GM12878 (cell line): Measurements from ENCODE around the gene LBX1. TPM values are rescaled to one million over a fixed set of nuclear protein-coding genes. Genes with fewer than 3 reads are reported as not detected.

Source experiments
- ATAC-seq: fragments of 200-7000 bp; cut with Tn5 transposase; 3 replicates; pipeline ENCODE4 v1.9.1; 2020; ENCODE audit warnings: mild to moderate bottlenecking, moderate library complexity
- BruUV-seq: library from RNA; stranded (reverse); fragments of 400-500 nt; replicated peaks from 2 replicates; lab custom pipeline; 2021; lab: Mats Ljungman, UMichigan
- CTCF ChIA-PET: fragments of 300-600 bp; sonication (Branson Sonifier 250); formaldehyde crosslinking; extraction: SDS; loops from one replicate; lab custom pipeline; 2021; ENCODE audit warnings: inconsistent platforms; lab: Yijun Ruan, JAX
- POLR2A ChIA-PET: fragments of 350-600 bp; formaldehyde crosslinking; extraction: SDS; loops from one replicate; lab custom pipeline; 2021; ENCODE audit warnings: inconsistent platforms; lab: Charles Lee
- RAD21 ChIA-PET: fragments of 300-600 bp; sonication (Branson Sonifier 250); formaldehyde crosslinking; loops from one replicate; lab custom pipeline; 2023; ENCODE audit warnings: antibody characterized with exemption; ENCODE audit not compliant: unreplicated experiment; lab: Charles Lee
- SMC1A ChIA-PET: fragments of 300-600 bp; sonication (Branson Sonifier 250); formaldehyde crosslinking; loops from one replicate; lab custom pipeline; 2023; ENCODE audit not compliant: unreplicated experiment, uncharacterized antibody; lab: Charles Lee
- DNase-seq: peaks from one replicate; pipeline ENCODE4 v3.0.0-alpha.2; 2011; ENCODE audit warnings: low read depth, low spot score
- FAIRE-seq: peaks from 3 replicates; lab custom pipeline; 2011; peaks lifted over from hg19 to GRCh38; lab: Jason Lieb, UNC
- H2AFZ ChIP-seq: 2 replicates; pipeline ENCODE4 v1.6.0; 2011; ENCODE audit warnings: low read depth, low read length, control low read depth; ENCODE audit not compliant: control insufficient read depth
- H3K27ac ChIP-seq: 2 replicates; pipeline ENCODE4 v1.5.1; 2011; ENCODE audit warnings: control low read depth; ENCODE audit not compliant: control insufficient read depth, insufficient read depth
- H3K27me3 ChIP-seq, 2 experiments: replicated peaks in 1 of 2; 2 replicates each; pipeline versions ENCODE4 v1.6.0 to v1.6.1; 2011; ENCODE audit warnings: low read length in 1 of 2; ENCODE audit not compliant: control insufficient read depth in 2 of 2, insufficient read depth in 2 of 2
- H3K36me3 ChIP-seq, 2 experiments: 2 replicates each; pipeline ENCODE4 v1.5.1; 2011; ENCODE audit warnings: low read length in 1 of 2; ENCODE audit not compliant: control insufficient read depth in 2 of 2, insufficient read depth in 2 of 2
- H3K4me1 ChIP-seq: 2 replicates; pipeline ENCODE4 v1.6.1; 2011; ENCODE audit warnings: mild to moderate bottlenecking, low read length, moderate library complexity, mixed read lengths; ENCODE audit not compliant: control insufficient read depth, insufficient read depth
- H3K4me2 ChIP-seq: 2 replicates; pipeline ENCODE4 v1.6.0; 2011; ENCODE audit warnings: control low read depth; ENCODE audit not compliant: control insufficient read depth, insufficient read depth
- H3K4me3 ChIP-seq: fragments of 200-600 bp; sonication (generic); 2 replicates; pipeline ENCODE4 v1.5.1; 2016
- H3K79me2 ChIP-seq: 2 replicates; pipeline ENCODE4 v1.6.0; 2011; ENCODE audit warnings: low read length; ENCODE audit not compliant: control insufficient read depth, insufficient read depth
- H3K9ac ChIP-seq: 2 replicates; pipeline ENCODE4 v1.8.0; 2011; ENCODE audit warnings: low read length, control low read depth, mixed read lengths; ENCODE audit not compliant: control insufficient read depth, insufficient read depth
- H3K9me3 ChIP-seq: replicated peaks from 3 replicates; pipeline ENCODE4 v1.5.1; 2011; ENCODE audit warnings: mild to moderate bottlenecking, low read length; ENCODE audit not compliant: control insufficient read depth, insufficient read depth
- H4K20me1 ChIP-seq: 2 replicates; pipeline ENCODE4 v1.6.0; 2011; ENCODE audit not compliant: control insufficient read depth, insufficient read depth
- DPF2 ChIP-seq: fragments of 450-650 bp; IDR thresholded peaks from 2 replicates; pipeline ENCODE4 v1.6.1; 2017; ENCODE audit warnings: mild to moderate bottlenecking
- FOS ChIP-seq: IDR thresholded peaks from 3 replicates; pipeline ENCODE4 v1.6.1; 2011; ENCODE audit warnings: borderline replicate concordance; ENCODE audit not compliant: insufficient read length; ENCODE audit errors: extremely low read depth
- IKZF2 ChIP-seq, 2 experiments: fragments of 450-650 bp; IDR thresholded peaks; 2 replicates each; pipeline ENCODE4 v1.6.1; 2017; ENCODE audit warnings: mild to moderate bottlenecking in 2 of 2, moderate library complexity in 2 of 2
- NFIC ChIP-seq: IDR thresholded peaks from 2 replicates; pipeline ENCODE4 v1.6.1; 2012; ENCODE audit warnings: low read depth, mild to moderate bottlenecking, inconsistent platforms, low read length, moderate library complexity
- NFYA ChIP-seq: IDR thresholded peaks from 2 replicates; pipeline ENCODE4 v1.6.1; 2011; ENCODE audit warnings: low read depth, mild to moderate bottlenecking, low read length, improper control_type of control experiment, borderline replicate concordance
- PAX5 ChIP-seq: IDR thresholded peaks from 2 replicates; pipeline ENCODE4 v1.6.1; 2011; ENCODE audit warnings: low read depth, low read length, borderline replicate concordance
- POLR2AphosphoS5 ChIP-seq: IDR thresholded peaks from 2 replicates; pipeline ENCODE4 v1.6.1; 2011; ENCODE audit warnings: mild to moderate bottlenecking, low read length, inconsistent platforms
- RAD51 ChIP-seq: fragments of 450-650 bp; IDR thresholded peaks from 2 replicates; pipeline ENCODE4 v1.6.1; 2016; ENCODE audit warnings: moderate library complexity, mild to moderate bottlenecking, inconsistent platforms
- RBBP5 ChIP-seq: fragments of 200-600 bp; sonication (generic); conservative IDR thresholded peaks from 2 replicates; pipeline ENCODE4 v1.6.1; 2016
- RFX5 ChIP-seq: IDR thresholded peaks from 2 replicates; pipeline ENCODE4 v1.6.1; 2011; ENCODE audit warnings: low read depth, low read length, improper control_type of control experiment
- SPI1 ChIP-seq: IDR thresholded peaks from 2 replicates; pipeline ENCODE4 v1.6.1; 2011; ENCODE audit warnings: low read depth, mild to moderate bottlenecking, low read length, moderate library complexity, borderline replicate concordance; ENCODE audit not compliant: insufficient read depth
- SREBF2 ChIP-seq: IDR thresholded peaks from 2 replicates; pipeline ENCODE4 v1.6.1; 2012; ENCODE audit warnings: mild to moderate bottlenecking, low read length
- ZNF217 ChIP-seq: fragments of 450-650 bp; IDR thresholded peaks from 2 replicates; pipeline ENCODE4 v1.6.1; 2017; ENCODE audit warnings: antibody characterized with exemption, mild to moderate bottlenecking
- WGBS: methylation state at CpG from one replicate; pipeline ENCODE4 v1.1.6; 2016; ENCODE audit warnings: low lambda C conversion rate; ENCODE audit not compliant: insufficient replicate concordance, insufficient coverage; ENCODE audit errors: missing lambda C conversion rate; 5-methylcytosine and 5-hydroxymethylcytosine counted together
- in situ Hi-C: fragments of 300-500 bp; cut with MboI; formaldehyde crosslinking; loops from 9 replicates; pipeline ENCODE4 v1.14.3; 2018; ENCODE audit warnings: mixed read lengths
- intact Hi-C: fragments of 100-400 bp; cut with micrococcal nuclease; formaldehyde crosslinking; loops from one replicate; pipeline ENCODE4 v1.14.2; 2022; ENCODE audit not compliant: unreplicated experiment
- polyA plus RNA-seq, 11 experiments: library from polyadenylated mRNA; depleted of rRNA in 4 of 11; unstranded in 6 of 11; stranded (reverse) in 5 of 11; fragments of >200 nt; fragmentation: Nextera tagmentation in 4 of 11; fragmentation: Illumina TruSeq in 1 of 11; extraction: Ambion mirVana in 4 of 11; extraction: Trizol in 1 of 11; gene quantifications; 1 replicate in 1 of 11; 2 replicates in 10 of 11; pipeline versions ENCODE4 v1.2.1 to v1.2.3, GENCODE V29; 2011 to 2016; ENCODE audit warnings: inconsistent platforms in 2 of 11, missing spikeins in 2 of 11, low read depth in 1 of 11
- total RNA-seq, 4 experiments: library from RNA; depleted of rRNA in 3 of 4; stranded (reverse); fragments of >200 nt in 3 of 4; fragmentation: Illumina TruSeq in 1 of 4; extraction: Trizol in 1 of 4; gene quantifications; 2 replicates each; pipeline versions ENCODE4 v1.2.1 to v1.2.3, GENCODE V29; 2013 to 2021
- TF ChIP-seq, protein P1 (sequence below): fragments of 450-650 bp; formaldehyde crosslinking; IDR thresholded peaks from 2 replicates; pipeline ENCODE4 v1.4.0; 2020; ENCODE audit warnings: mild to moderate bottlenecking, moderate library complexity
- TF ChIP-seq, protein P2 (sequence below): fragments of 450-650 bp; IDR thresholded peaks from 2 replicates; pipeline ENCODE4 v1.6.1; 2017; ENCODE audit warnings: borderline replicate concordance
- TF ChIP-seq, protein P3 (sequence below): fragments of 450-650 bp; IDR thresholded peaks from 2 replicates; pipeline ENCODE4 v1.6.1; 2016; ENCODE audit warnings: mild to moderate bottlenecking, moderate library complexity, borderline replicate concordance

Gene LBX1
- total and polyA plus RNA-seq, 10 of the 15 experiments (the other 5 are each of a cell fraction or from before 2014, with no cell fraction given): not detected

DNA sequence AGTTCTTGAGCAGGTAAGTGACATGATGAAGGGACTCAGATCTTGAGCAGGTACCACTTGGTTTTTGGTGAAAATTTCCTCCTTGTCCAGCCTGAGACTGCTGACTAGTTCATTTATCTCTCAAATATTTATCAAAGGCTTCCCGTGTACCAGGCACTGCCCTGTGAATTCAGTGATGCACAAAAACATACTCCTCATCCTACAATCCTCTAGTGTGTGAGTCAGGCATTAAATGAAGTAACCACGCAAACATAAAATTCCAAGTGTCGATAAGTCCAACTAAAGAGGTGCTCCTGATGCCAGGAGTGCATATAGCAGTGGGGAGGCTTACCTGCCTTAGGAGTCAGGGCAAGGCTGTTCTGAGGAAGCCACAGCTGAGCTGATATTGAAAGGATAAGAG is 41.5 kb upstream of the LBX1 start (continued):
- TF ChIP-seq, protein P1, sequence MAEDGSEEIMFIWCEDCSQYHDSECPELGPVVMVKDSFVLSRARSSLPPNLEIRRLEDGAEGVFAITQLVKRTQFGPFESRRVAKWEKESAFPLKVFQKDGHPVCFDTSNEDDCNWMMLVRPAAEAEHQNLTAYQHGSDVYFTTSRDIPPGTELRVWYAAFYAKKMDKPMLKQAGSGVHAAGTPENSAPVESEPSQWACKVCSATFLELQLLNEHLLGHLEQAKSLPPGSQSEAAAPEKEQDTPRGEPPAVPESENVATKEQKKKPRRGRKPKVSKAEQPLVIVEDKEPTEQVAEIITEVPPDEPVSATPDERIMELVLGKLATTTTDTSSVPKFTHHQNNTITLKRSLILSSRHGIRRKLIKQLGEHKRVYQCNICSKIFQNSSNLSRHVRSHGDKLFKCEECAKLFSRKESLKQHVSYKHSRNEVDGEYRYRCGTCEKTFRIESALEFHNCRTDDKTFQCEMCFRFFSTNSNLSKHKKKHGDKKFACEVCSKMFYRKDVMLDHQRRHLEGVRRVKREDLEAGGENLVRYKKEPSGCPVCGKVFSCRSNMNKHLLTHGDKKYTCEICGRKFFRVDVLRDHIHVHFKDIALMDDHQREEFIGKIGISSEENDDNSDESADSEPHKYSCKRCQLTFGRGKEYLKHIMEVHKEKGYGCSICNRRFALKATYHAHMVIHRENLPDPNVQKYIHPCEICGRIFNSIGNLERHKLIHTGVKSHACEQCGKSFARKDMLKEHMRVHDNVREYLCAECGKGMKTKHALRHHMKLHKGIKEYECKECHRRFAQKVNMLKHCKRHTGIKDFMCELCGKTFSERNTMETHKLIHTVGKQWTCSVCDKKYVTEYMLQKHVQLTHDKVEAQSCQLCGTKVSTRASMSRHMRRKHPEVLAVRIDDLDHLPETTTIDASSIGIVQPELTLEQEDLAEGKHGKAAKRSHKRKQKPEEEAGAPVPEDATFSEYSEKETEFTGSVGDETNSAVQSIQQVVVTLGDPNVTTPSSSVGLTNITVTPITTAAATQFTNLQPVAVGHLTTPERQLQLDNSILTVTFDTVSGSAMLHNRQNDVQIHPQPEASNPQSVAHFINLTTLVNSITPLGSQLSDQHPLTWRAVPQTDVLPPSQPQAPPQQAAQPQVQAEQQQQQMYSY: no peak
- TF ChIP-seq RBBP5 (no peak), SREBF2 (no peak), FOS (no peak), RFX5 (no peak), PAX5 (no peak), NFIC (no peak)
- TF ChIP-seq, all 136 proteins: peak for 0

DNA sequence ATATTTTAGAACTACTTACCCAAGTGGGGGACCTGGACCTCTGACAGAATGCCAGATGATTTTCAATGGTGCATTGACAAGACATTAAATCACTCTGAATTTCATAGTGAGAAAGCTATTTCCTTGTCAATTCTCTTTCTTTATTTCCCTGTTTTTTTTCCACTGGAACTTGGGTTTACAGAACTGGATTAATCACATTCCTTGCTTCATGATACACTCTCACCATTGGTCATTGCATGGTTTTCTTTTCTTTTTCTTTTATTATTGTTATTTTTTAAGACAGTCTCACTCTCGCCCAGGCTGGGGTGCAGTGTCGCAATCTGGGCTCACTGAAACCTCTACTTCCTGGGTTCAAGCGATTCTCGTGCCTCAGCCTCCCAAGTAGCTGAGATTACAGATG is 38.5 kb upstream of the LBX1 start:
- intact Hi-C loops (no loop called here), in situ Hi-C loops (no loop called here)
- H3K9me3 ChIP-seq: no peaks in the 10 kb centered on the region
- no TSS peak for BruUV-seq
- H3K9ac ChIP-seq: no peak overlapping the region
- H3K4me3 ChIP-seq: no peak overlapping the region
- ChIA-PET SMC1A (no interaction called here), RAD21 (no interaction called here), POLR2A (no interaction called here), CTCF (interaction anchor here (1.3 to 1.7 kb wide), 2 partner anchors 9 to 54 kb away, joined by 4 to 5 read pairs; no protein-coding TSS in a partner anchor)
- H3K27me3 ChIP-seq: no peaks in the 10 kb centered on the region; a peak in 1 of 4 replicates
- H4K20me1 ChIP-seq: no peaks in the 10 kb centered on the region
- no peaks in the 10 kb centered on the region for H3K36me3 ChIP-seq
- no peak overlapping the region for H3K4me2 ChIP-seq
- FAIRE-seq (no peak), ATAC-seq (no peak), DNase-seq (no peak)
- no peak overlapping the region for H3K27ac ChIP-seq
- no peaks in the 10 kb centered on the region for H3K4me1 ChIP-seq
- H3K79me2 ChIP-seq: no peaks in the 10 kb centered on the region
- WGBS: 44% methylated on average over 4 of the region's 4 CpGs
- H2AFZ ChIP-seq: no peak overlapping the region
- TF ChIP-seq, protein P2, sequence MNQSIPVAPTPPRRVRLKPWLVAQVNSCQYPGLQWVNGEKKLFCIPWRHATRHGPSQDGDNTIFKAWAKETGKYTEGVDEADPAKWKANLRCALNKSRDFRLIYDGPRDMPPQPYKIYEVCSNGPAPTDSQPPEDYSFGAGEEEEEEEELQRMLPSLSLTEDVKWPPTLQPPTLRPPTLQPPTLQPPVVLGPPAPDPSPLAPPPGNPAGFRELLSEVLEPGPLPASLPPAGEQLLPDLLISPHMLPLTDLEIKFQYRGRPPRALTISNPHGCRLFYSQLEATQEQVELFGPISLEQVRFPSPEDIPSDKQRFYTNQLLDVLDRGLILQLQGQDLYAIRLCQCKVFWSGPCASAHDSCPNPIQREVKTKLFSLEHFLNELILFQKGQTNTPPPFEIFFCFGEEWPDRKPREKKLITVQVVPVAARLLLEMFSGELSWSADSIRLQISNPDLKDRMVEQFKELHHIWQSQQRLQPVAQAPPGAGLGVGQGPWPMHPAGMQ: no peak
- TF ChIP-seq ZNF217 (no peak), SPI1 (no peak), DPF2 (no peak), IKZF2 (IDR thresholded peaks at IDR 0.05) (no peak), NFYA (no peak), POLR2AphosphoS5 (no peak), RAD51 (no peak)
- TF ChIP-seq, protein P3, sequence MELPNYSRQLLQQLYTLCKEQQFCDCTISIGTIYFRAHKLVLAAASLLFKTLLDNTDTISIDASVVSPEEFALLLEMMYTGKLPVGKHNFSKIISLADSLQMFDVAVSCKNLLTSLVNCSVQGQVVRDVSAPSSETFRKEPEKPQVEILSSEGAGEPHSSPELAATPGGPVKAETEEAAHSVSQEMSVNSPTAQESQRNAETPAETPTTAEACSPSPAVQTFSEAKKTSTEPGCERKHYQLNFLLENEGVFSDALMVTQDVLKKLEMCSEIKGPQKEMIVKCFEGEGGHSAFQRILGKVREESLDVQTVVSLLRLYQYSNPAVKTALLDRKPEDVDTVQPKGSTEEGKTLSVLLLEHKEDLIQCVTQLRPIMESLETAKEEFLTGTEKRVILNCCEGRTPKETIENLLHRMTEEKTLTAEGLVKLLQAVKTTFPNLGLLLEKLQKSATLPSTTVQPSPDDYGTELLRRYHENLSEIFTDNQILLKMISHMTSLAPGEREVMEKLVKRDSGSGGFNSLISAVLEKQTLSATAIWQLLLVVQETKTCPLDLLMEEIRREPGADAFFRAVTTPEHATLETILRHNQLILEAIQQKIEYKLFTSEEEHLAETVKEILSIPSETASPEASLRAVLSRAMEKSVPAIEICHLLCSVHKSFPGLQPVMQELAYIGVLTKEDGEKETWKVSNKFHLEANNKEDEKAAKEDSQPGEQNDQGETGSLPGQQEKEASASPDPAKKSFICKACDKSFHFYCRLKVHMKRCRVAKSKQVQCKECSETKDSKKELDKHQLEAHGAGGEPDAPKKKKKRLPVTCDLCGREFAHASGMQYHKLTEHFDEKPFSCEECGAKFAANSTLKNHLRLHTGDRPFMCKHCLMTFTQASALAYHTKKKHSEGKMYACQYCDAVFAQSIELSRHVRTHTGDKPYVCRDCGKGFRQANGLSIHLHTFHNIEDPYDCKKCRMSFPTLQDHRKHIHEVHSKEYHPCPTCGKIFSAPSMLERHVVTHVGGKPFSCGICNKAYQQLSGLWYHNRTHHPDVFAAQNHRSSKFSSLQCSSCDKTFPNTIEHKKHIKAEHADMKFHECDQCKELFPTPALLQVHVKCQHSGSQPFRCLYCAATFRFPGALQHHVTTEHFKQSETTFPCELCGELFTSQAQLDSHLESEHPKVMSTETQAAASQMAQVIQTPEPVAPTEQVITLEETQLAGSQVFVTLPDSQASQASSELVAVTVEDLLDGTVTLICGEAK: no peak
